Measurements from ENCODE around the gene TAF4. TPM values are rescaled to one million over a fixed set of nuclear protein-coding genes. Genes with fewer than 3 reads are reported as not detected.

The TAF4 gene
- total and polyA plus RNA-seq, 2 donors (not counting 3 experiments of a cell fraction or from before 2014, with no cell fraction given), result 6.1 to 19.5 TPM

DNA sequence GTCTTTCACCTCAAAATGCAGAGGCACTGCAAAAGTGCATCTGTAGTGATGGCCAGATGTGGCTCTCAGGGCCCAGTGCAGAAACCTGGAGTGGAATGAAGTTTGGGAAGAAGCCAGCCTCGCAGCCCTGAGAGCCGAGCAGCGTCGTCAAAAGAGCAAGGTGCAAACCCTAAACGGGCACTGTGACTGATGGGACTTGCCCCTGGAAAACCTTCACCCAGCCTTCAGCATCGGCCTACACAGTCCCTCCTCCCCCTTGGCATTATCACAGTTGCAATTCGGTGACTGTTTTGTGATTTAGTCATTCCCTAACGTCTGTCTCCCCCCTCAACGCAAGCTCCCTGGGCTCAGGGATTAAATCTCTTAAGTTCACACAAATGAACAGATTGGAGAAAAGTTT is 38.6 kb downstream of the TAF4 start:
- FAIRE-seq, result no peak
- no peaks in the 10 kb centered on the region for H3K9me3 ChIP-seq (replicated peaks; ENCODE audit: control insufficient read depth, insufficient read depth, low read length)
- dilution Hi-C loops (cut with MboI; ENCODE audit: extremely low pct_ligation_motif_present, low sequenced_read_pairs) (no loop called here), intact Hi-C loops (cut with micrococcal nuclease) (loop anchor here (5.0 kb wide), 2 partner anchors 35 to 95 kb away; partner anchors contain the start of gene LSM14B)
- H2AFZ ChIP-seq (ENCODE audit: low read depth, low read length), result no peak overlapping the region
- H3K9me1 ChIP-seq (replicated peaks; ENCODE audit: control insufficient read depth, extremely low read depth, insufficient read depth, low read length), result no peaks in the 10 kb centered on the region
- no peaks in the 10 kb centered on the region for H4K20me1 ChIP-seq (replicated peaks; ENCODE audit: control insufficient read depth, extremely low read depth, insufficient read depth, low read length)
- no peaks in the 10 kb centered on the region for H3K27me3 ChIP-seq (ENCODE audit: control insufficient read depth in 2 of 2, insufficient read depth in 2 of 2, low read length in 2 of 2)
- H3K27ac ChIP-seq (ENCODE audit: insufficient read depth, low read depth, low read length), result no peak overlapping the region
- no peak overlapping the region for H3K9ac ChIP-seq (replicated peaks; ENCODE audit: extremely low read depth, insufficient read depth, low read length)
- no peaks in the 10 kb centered on the region for H3K36me3 ChIP-seq (ENCODE audit: control insufficient read depth in 2 of 2, extremely low read depth in 1 of 2, insufficient read depth in 2 of 2, low read length in 2 of 2)
- no peak overlapping the region for H3K4me3 ChIP-seq (replicated peaks in 1 of 3; ENCODE audit: insufficient read depth in 1 of 3, low read depth in 1 of 3, low read length in 3 of 3)
- H3K79me2 ChIP-seq (ENCODE audit: control insufficient read depth, insufficient read depth, low read length), result peaks cover 69% of the 10 kb centered on the region
- no peak for DNase-seq (ENCODE audit: low read depth, low spot score)
- H3K4me2 ChIP-seq (ENCODE audit: insufficient read depth, low read length), result no peak overlapping the region
- TF ChIP-seq, protein P1, sequence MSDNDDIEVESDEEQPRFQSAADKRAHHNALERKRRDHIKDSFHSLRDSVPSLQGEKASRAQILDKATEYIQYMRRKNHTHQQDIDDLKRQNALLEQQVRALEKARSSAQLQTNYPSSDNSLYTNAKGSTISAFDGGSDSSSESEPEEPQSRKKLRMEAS (IDR thresholded peaks at IDR 0.05; ENCODE audit: insufficient read depth, insufficient read length), result no peak
- TF ChIP-seq MYC (IDR thresholded peaks at IDR 0.05; ENCODE audit: low read depth, low read length), result no peak
- BruUV-seq (replicated peaks), result no TSS peak
- H3K4me1 ChIP-seq (ENCODE audit: control insufficient read depth, extremely low read depth, insufficient read depth, low read length), result peaks cover 10% of the 10 kb centered on the region
- POLR2A ChIA-PET, result no interaction called here
- CTCF ChIA-PET, result interaction anchor here (1.9 to 2.8 kb wide), 4 partner anchors 16 to 111 kb away, joined by 6 to 25 read pairs (median 17); no protein-coding TSS in a partner anchor

- no peak for TF ChIP-seq POLR2AphosphoS5 (IDR thresholded peaks at IDR 0.05; ENCODE audit: insufficient read depth, low read depth, low read length)
- no peak for TF ChIP-seq POLR2A (IDR thresholded peaks at IDR 0.05; ENCODE audit: low read depth, low read length)
- TF ChIP-seq MYC (IDR thresholded peaks at IDR 0.05; ENCODE audit: low read depth, low read length), result no peak
- no peak for TF ChIP-seq CTCF (IDR thresholded peaks at IDR 0.05; ENCODE audit: extremely low read depth in 1 of 2, insufficient read depth in 1 of 2, low read depth in 1 of 2, low read length in 2 of 2)
- DNase-seq (ENCODE audit: low read depth, low spot score), result no peak
- Histone ChIP-seq H3K9me3 (replicated peaks; ENCODE audit: control insufficient read depth, insufficient read depth, low read length) (no peaks in the 10 kb centered on the region), H3K4me2 (ENCODE audit: insufficient read depth, low read length) (no peak overlapping the region), H3K4me1 (ENCODE audit: control insufficient read depth, extremely low read depth, insufficient read depth, low read length) (peaks cover 10% of the 10 kb centered on the region), H3K27me3 (ENCODE audit: control insufficient read depth in 2 of 2, insufficient read depth in 2 of 2, low read length in 2 of 2) (no peaks in the 10 kb centered on the region), H3K4me3 (replicated peaks in 1 of 3; ENCODE audit: insufficient read depth in 1 of 3, low read depth in 1 of 3, low read length in 3 of 3) (no peak overlapping the region), H3K79me2 (ENCODE audit: control insufficient read depth, insufficient read depth, low read length) (peaks cover 66% of the 10 kb centered on the region), H3K27ac (ENCODE audit: insufficient read depth, low read depth, low read length) (no peak overlapping the region), H3K36me3 (ENCODE audit: control insufficient read depth in 2 of 2, extremely low read depth in 1 of 2, insufficient read depth in 2 of 2, low read length in 2 of 2) (no peaks in the 10 kb centered on the region), H3K9me1 (replicated peaks; ENCODE audit: control insufficient read depth, extremely low read depth, insufficient read depth, low read length) (no peaks in the 10 kb centered on the region), H3K9ac (replicated peaks; ENCODE audit: extremely low read depth, insufficient read depth, low read length) (no peak overlapping the region), H4K20me1 (replicated peaks; ENCODE audit: control insufficient read depth, extremely low read depth, insufficient read depth, low read length) (no peaks in the 10 kb centered on the region), H2AFZ (ENCODE audit: low read depth, low read length) (no peak overlapping the region)
- FAIRE-seq, result no peak
- no TSS peak for BruUV-seq (replicated peaks)
- POLR2A ChIA-PET, result interaction anchor here (0.9 kb wide), 1 partner anchor 40 kb away, joined by 3 read pairs; the partner anchor contains the start of gene TAF4
- dilution Hi-C loops (cut with MboI; ENCODE audit: extremely low pct_ligation_motif_present, low sequenced_read_pairs), result no loop called here
- CTCF ChIA-PET, result interaction anchor here (0.8 to 2.8 kb wide), 19 partner anchors 8 to 209 kb away, joined by 3 to 25 read pairs (median 4); partner anchors contain the start of genes LSM14B and TAF4
- intact Hi-C loops (cut with micrococcal nuclease), result loop anchor here (1.0 to 5.0 kb wide), 4 partner anchors 36 to 131 kb away; partner anchors contain the start of gene LSM14B
Measured at GRCh38 chr20:62026564-62026856, 39.2 kb downstream of the TAF4 start.

Measured in endothelial cell of umbilical vein (primary cell).